Measurements from ENCODE around the gene SNRNP35.

DNA sequence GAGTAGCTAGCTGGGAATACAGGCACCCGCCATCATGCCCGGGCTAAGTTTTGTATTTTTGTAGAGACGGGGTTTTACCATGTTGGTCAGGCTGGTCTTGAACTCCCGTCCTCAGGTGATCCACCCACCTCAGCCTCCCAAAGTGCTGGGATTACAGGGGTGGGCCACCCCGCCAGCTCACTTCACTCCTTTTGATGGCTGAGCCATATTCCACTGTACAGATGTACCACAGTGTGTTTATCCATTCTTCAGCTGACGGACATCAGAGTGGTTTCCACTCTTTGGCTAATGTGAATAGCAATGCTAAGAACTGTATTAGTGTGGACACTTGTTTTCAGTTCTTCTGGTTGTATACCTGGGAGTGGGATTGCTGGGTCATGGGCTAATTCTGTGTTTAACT lies 29.5 kb downstream of the SNRNP35 start:
- TF ChIP-seq, protein P1, sequence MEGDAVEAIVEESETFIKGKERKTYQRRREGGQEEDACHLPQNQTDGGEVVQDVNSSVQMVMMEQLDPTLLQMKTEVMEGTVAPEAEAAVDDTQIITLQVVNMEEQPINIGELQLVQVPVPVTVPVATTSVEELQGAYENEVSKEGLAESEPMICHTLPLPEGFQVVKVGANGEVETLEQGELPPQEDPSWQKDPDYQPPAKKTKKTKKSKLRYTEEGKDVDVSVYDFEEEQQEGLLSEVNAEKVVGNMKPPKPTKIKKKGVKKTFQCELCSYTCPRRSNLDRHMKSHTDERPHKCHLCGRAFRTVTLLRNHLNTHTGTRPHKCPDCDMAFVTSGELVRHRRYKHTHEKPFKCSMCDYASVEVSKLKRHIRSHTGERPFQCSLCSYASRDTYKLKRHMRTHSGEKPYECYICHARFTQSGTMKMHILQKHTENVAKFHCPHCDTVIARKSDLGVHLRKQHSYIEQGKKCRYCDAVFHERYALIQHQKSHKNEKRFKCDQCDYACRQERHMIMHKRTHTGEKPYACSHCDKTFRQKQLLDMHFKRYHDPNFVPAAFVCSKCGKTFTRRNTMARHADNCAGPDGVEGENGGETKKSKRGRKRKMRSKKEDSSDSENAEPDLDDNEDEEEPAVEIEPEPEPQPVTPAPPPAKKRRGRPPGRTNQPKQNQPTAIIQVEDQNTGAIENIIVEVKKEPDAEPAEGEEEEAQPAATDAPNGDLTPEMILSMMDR (IDR thresholded peaks at IDR 0.05): no peak
- TF ChIP-seq POLR2A (IDR thresholded peaks at IDR 0.05): no peak

All from Peyer's patch (tissue), 4 donors.